UCSD-AML1 (cell line): ENCODE results near the gene E2F2.
A peak's percentile ranks its signal among the peaks of the same experiment; 100 is the strongest.

Source experiments
- DNase-seq: peaks from one replicate; lab custom pipeline; 2025; ENCODE audit not compliant: unreplicated experiment; lab: John Stamatoyannopoulos, UW

The E2F2 gene

DNA sequence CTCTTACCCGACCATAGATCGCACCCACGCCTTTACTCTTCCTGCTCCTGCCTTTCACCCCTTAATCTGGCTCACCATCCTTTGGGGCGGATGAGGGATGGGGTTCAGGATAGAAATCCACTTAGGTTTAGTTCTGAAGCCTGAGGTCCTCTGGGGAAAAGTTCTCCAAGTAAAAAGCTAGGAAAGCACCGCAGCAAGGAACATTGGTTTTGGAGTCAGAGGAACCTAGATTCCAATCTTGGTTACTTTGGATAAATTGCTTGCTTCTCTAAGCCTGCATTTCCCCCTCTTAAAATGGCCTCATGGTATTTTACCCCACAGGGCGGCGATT is 46.1 kb downstream of the E2F2 start:
- no peak for DNase-seq

GRCh38 chr1:23484253-23485001 is 46.6 kb downstream of the E2F2 start:
- peak; percentile 85 for DNase-seq

GRCh38 chr1:23483321-23484252 is 47.4 kb downstream of the E2F2 start, which contains the start of gene ASAP3:
ASAP3 (minus strand) TSS chr1:23484179; CDS start chr1:23484133, 46 bp downstream.
- DNase-seq: no peak

GRCh38 chr1:23481904-23482303 is 49.1 kb downstream of the E2F2 start:
- no peak for DNase-seq

DNA sequence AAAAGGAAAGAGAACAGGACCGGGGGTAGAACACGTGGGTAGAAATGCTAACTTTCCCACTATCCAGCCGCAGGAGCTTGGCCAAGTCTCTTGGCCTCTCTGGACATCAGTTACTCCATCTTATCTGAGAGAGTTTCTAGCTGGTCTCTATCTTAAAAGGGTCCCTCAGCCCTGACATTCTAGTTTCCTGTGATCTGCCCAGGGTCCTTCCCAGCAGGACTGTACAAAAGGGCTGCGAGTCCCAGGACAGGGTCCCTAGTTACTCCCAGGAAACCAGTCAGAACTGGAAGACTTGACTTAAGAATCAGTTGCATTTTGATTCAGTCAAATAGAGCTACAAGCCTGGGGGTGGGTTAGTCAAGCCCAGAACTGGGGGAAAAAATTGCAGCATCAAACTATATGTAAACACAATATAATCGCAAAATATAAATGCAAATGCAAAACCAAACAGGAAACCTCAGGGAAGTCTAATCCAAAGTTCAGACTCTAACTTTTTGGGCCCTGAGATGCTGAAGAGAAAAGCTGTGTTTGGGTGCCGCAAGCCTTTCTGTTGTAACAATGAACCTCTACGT is 49.9 kb downstream of the E2F2 start:
- DNase-seq: no peak

GRCh38 chr1:23480187-23481025 is 50.6 kb downstream of the E2F2 start:
- DNase-seq: no peak

- no peak for DNase-seq
Observed at GRCh38 chr1:23479666-23479941, 51.4 kb downstream of the E2F2 start.

GRCh38 chr1:23478896-23479665 is 52.0 kb downstream of the E2F2 start:
- DNase-seq: no peak

GRCh38 chr1:23477359-23478144 is 53.5 kb downstream of the E2F2 start:
- DNase-seq: no peak

GRCh38 chr1:23475641-23476040 is 55.4 kb downstream of the E2F2 start:
- no peak for DNase-seq

DNA sequence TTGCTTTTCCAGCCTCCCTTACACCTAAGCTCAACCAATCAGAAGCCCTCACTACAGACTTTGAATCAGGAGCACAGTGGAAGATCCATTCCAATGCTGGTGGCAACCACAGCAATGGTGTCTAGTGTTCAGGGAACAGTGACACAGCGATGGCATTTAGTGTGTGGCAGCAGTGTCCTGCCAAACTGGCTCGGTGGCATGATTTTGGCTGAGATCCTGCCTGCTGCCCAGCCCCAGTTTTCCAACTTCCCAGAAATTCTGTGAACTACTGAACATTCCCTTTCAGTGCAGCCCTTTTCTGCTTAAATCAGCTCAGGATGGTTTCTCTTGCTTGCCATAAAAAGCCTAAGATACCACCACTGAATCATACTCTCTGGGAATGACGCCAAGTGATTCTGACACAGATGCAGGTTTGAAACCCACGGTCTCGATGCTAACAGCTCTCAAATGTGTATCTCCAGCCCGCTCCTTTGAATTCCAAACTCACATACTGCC is 55.9 kb downstream of the E2F2 start:
- DNase-seq: no peak

DNA sequence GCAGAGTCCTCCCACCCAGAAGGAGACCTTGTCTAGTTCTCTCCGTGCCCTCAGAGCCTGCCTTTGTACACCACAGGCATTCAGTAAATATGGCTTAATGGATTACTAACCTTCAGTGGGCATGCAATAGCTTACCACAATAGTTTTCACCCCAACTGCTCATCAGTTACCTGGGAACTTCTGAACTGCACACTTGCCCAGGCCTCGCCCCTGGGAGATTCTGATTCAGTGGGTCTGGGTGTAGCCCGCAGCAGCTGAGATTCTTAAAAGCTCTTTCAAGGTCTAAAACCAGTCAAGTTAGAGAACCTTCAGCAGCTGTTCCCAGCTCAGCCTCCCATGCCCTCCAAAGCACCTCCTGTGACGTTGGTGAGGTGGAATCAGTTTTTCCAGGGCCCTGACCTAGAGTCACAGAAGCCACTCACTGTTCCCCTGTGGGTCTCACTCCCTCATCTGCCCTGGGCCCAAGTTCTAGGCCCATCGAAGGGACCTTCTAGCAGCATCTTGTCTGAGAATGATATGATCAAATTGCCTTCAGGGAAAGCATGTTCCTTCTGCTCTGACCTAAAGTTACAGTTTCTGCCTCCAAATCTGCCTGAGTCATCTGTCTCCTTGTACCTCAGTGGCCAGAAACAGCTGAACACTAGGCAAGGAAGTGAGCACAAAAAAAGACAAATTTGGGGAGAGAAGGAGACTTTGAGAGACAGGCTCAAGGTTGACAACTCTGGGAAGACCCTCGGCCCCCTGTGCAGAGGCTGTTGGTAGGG is 57.8 kb downstream of the E2F2 start:
- DNase-seq: no peak

GRCh38 chr1:23472351-23473036 is 58.5 kb downstream of the E2F2 start:
- DNase-seq: no peak

DNA sequence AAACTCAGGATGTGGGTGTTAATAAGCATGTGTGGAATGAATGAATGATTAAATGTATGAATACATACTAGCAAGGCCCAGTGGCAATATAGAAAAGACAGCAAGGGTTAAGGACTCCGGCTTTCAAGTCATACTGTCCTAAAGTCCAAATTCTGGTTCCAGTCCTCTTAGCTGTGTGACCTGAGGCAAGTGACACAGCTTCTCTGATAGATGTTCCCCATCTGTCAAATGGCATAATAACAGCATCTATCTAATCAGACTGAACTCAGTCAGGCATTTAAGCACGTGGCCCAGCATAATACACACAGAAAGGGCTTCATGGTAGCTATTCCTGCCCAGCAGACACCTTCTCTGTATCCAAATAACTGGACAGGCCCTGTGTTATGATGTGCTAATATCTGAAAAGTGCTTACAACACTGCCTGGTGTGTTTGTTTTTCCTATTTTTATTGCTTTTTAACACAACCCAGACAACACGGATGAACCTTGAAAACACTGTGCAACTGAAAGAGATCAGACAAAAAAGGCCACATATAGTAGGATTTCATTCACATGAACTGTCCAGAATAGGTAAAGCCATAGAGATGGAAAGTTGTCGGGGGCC is 59.5 kb downstream of the E2F2 start:
- DNase-seq: no peak

GRCh38 chr1:23470282-23471070 is 60.6 kb downstream of the E2F2 start:
- no peak for DNase-seq

DNA sequence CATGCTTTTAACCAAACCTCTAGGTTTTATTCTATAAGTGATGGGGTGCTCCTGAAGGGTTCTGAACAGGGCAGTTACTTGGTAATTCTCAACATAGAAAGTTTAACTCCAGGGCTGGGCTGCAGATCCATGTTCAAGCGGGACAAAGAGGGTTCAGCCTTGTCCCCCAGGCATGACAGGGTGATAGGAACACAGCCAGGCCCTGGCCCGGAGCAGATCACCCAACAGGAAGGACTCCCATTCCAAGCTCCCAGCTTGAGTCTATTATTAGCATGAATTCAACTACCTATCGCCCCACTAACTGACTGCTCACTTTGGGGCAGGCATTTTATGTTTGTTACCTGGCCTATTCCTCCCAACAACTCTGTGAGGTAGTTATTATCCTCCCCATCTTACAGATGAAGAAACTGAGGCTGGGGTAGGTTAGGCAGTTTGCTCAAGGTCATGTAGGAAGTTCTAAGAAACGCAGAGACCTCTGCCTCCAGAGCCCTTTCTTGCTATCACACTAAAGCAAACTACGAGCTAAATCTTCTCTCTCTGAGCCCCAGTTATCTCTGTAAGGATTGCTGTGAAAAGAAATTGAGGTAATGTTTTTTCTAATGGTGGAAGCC is 61.6 kb downstream of the E2F2 start:
- DNase-seq: no peak
